Measurements from ENCODE around the gene DPYSL4. TPM values are rescaled to one million over a fixed set of nuclear protein-coding genes. Genes with fewer than 3 reads are reported as not detected.

Gene DPYSL4
- total RNA-seq, 1 experiment from 2014 or later = 9.9 TPM

DNA sequence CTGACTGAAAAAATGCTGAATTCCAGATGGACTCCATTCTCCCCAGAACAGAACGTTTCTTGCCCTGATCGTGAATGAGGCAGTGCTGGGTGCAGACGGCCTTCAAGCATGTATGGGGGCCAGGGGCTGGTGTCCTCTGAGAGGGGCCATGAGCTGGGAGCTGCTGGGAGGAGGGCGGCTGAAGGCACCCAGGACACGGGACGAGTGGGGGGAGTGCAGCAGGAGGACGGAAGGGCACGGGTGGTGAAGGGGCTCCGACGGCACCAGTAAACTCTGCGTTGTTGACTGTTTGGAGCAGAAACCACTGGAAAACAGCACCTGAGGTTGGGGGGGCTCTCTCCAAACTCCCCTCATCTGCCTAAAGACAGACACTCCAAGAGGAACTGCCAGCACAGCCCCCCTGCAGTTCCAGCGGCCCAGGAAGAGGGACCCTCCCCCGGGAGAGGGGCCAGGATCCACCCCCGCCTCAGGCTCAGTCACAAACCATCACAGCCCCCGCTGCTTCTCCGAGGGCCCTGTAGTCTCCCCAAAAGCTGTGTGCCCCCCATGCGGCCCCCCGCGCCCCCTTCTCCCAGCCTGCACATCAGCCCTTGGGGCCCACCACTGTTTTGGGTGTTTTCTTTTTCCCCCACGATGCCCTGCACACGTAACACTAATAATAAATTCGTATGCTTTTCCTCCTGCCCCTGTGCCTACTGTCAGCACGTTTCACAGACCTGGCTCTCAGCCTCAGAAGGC is 55.5 kb downstream of the DPYSL4 start:
- ChIA-PET CTCF (no interaction called here), POLR2A (no interaction called here)
- intact Hi-C loops (cut with micrococcal nuclease; ENCODE audit: unreplicated experiment) (no loop called here), in situ Hi-C loops (cut with HindIII; ENCODE audit: low pct_unique_long_range_greater_than_20kb, low sequenced_read_pairs) (no loop called here)
- Histone ChIP-seq H3K4me3 (ENCODE audit: low read depth in 2 of 2, low read length in 2 of 2) (no peak overlapping the region), H3K4me1 (ENCODE audit: control insufficient read depth, insufficient read depth, low read length) (peaks cover 5% of the 10 kb centered on the region; the same call in 1 of the 2 replicates), H3K27ac (ENCODE audit: low read length) (no peak overlapping the region), H3K36me3 (ENCODE audit: control insufficient read depth, insufficient read depth, low read length) (no peaks in the 10 kb centered on the region), H3K27me3 (ENCODE audit: control insufficient read depth, insufficient read depth, low read length) (no peaks in the 10 kb centered on the region), H3K9me3 (ENCODE audit: control insufficient read depth, insufficient read depth, low read depth, low read length) (no peaks in the 10 kb centered on the region)
- ATAC-seq (no peak), DNase-seq (ENCODE audit: low read depth, low spot score) (no peak)
- TF ChIP-seq POLR2AphosphoS5 (IDR thresholded peaks at IDR 0.05; ENCODE audit: low read depth, low read length) (no peak), REST (IDR thresholded peaks at IDR 0.05; ENCODE audit: insufficient read depth in 1 of 2, low read depth in 2 of 2, low read length in 1 of 2) (no peak), CTCF (IDR thresholded peaks at IDR 0.05) (no peak), TCF7L2 (IDR thresholded peaks at IDR 0.05; ENCODE audit: low read depth, low read length) (no peak), SIN3A (IDR thresholded peaks at IDR 0.05; ENCODE audit: borderline replicate concordance, insufficient read depth, low read depth, low read length) (no peak)
- no TSS peak for BruUV-seq (replicated peaks)

DNA sequence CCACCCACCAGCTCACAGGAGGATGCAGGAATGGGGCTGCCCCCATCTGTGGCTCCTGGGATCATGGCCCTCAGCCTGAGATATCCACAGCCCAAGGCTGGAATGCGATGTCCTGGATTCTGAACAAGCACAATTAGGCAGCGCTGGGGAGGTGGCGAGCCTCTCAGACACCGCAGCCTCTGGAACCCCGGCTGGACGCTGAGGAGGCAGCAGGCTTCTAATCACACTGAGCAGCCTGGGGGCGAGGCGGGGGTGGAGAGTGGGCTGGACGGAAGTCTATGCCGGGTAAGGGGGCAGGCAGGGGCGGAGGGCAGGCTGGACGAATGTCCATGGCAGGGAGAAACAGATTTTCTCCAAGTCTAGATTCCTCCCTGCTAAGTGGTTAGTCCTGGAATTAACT is 56.4 kb downstream of the DPYSL4 start:
- H3K4me3 ChIP-seq (ENCODE audit: low read depth in 2 of 2, low read length in 2 of 2) = no peak overlapping the region
- no peaks in the 10 kb centered on the region for H3K9me3 ChIP-seq (ENCODE audit: control insufficient read depth, insufficient read depth, low read depth, low read length)
- no peak overlapping the region for H3K27ac ChIP-seq (ENCODE audit: low read length)
- CTCF ChIA-PET = no interaction called here
- H3K27me3 ChIP-seq (ENCODE audit: control insufficient read depth, insufficient read depth, low read length) = no peaks in the 10 kb centered on the region
- POLR2A ChIA-PET = no interaction called here
- no peak for ATAC-seq
- in situ Hi-C loops (cut with HindIII; ENCODE audit: low pct_unique_long_range_greater_than_20kb, low sequenced_read_pairs) (no loop called here), intact Hi-C loops (cut with micrococcal nuclease; ENCODE audit: unreplicated experiment) (no loop called here)
- peaks cover 5% of the 10 kb centered on the region; the same call in 1 of the 2 replicates for H3K4me1 ChIP-seq (ENCODE audit: control insufficient read depth, insufficient read depth, low read length)
- TF ChIP-seq CTCF (IDR thresholded peaks at IDR 0.05) (no peak), TCF7L2 (IDR thresholded peaks at IDR 0.05; ENCODE audit: low read depth, low read length) (no peak), POLR2AphosphoS5 (IDR thresholded peaks at IDR 0.05; ENCODE audit: low read depth, low read length) (no peak), REST (IDR thresholded peaks at IDR 0.05; ENCODE audit: insufficient read depth in 1 of 2, low read depth in 2 of 2, low read length in 1 of 2) (no peak), SIN3A (IDR thresholded peaks at IDR 0.05; ENCODE audit: borderline replicate concordance, insufficient read depth, low read depth, low read length) (no peak)
- no peaks in the 10 kb centered on the region for H3K36me3 ChIP-seq (ENCODE audit: control insufficient read depth, insufficient read depth, low read length)
- no peak for DNase-seq (ENCODE audit: low read depth, low spot score)
- no TSS peak for BruUV-seq (replicated peaks)

All from Panc1 (cell line).